ENCODE data around the gene DLG1.

GRCh38 chr3:197257711-197258110 is 40.7 kb downstream of the DLG1 start:
- no peak for TF ChIP-seq EZH2 (IDR thresholded peaks at IDR 0.05; ENCODE audit: borderline replicate concordance, insufficient read depth, low read length, poor library complexity, severe bottlenecking)
- TF ChIP-seq EP300 (conservative IDR thresholded peaks at IDR 0.05; ENCODE audit: poor library complexity, severe bottlenecking) = no peak
- TF ChIP-seq CTCF (IDR thresholded peaks at IDR 0.05; ENCODE audit: poor library complexity, severe bottlenecking) = no peak
- TF ChIP-seq MXI1 (conservative IDR thresholded peaks at IDR 0.05; ENCODE audit: poor library complexity, severe bottlenecking) = no peak
- TF ChIP-seq TAF1 (IDR thresholded peaks at IDR 0.05; ENCODE audit: low read depth) = no peak
- TF ChIP-seq POLR2AphosphoS5 (IDR thresholded peaks at IDR 0.05) = no peak

Data from neural cell (in vitro differentiated cells).